ENCODE results near the gene MAP2K4.

DNA sequence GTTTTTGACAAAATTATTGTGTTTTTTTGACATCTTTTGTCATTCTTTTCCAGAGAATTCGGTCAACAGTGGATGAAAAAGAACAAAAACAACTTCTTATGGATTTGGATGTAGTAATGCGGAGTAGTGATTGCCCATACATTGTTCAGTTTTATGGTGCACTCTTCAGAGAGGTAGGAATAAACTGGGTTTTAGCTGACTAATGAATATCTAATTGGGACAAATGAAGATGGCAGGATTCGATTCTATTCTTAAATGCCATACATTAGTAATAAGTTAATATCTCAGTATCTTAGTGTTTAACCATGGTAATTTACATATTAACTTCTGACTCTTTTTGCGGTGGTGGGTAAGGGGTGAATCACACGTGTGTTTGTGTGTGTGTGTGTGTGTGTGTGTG lies 74.8 kb downstream of the MAP2K4 start:
- TF ChIP-seq RFX5 (IDR thresholded peaks at IDR 0.05; ENCODE audit: low read depth, low read length): no peak
- TF ChIP-seq POLR2A (IDR thresholded peaks at IDR 0.05; ENCODE audit: low read depth, low read length): no peak
- TF ChIP-seq CTCF (conservative IDR thresholded peaks at IDR 0.05; ENCODE audit: low read depth, low read length): no peak
- no peak for TF ChIP-seq CHD1 (IDR thresholded peaks at IDR 0.05; ENCODE audit: low read depth, low read length)
- no peak for TF ChIP-seq MAZ (IDR thresholded peaks at IDR 0.05; ENCODE audit: borderline replicate concordance, low read depth, low read length)
- TF ChIP-seq MXI1 (IDR thresholded peaks at IDR 0.05; ENCODE audit: borderline replicate concordance, low read depth, low read length): no peak
- TF ChIP-seq NFE2L2 (IDR thresholded peaks at IDR 0.05; ENCODE audit: low read depth, low read length): no peak
- TF ChIP-seq, protein P1, sequence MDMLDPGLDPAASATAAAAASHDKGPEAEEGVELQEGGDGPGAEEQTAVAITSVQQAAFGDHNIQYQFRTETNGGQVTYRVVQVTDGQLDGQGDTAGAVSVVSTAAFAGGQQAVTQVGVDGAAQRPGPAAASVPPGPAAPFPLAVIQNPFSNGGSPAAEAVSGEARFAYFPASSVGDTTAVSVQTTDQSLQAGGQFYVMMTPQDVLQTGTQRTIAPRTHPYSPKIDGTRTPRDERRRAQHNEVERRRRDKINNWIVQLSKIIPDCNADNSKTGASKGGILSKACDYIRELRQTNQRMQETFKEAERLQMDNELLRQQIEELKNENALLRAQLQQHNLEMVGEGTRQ (IDR thresholded peaks at IDR 0.05; ENCODE audit: low read depth, low read length): no peak
- TF ChIP-seq CEBPB (IDR thresholded peaks at IDR 0.05; ENCODE audit: low read depth, low read length): no peak

Measured in IMR-90 (cell line).